ENCODE data around the gene SAMD15. TPM values are rescaled to one million over a fixed set of nuclear protein-coding genes. Genes with fewer than 3 reads are reported as not detected.

The SAMD15 gene
- total RNA-seq, 1 donor from 2014 or later, result 2.1 TPM

DNA sequence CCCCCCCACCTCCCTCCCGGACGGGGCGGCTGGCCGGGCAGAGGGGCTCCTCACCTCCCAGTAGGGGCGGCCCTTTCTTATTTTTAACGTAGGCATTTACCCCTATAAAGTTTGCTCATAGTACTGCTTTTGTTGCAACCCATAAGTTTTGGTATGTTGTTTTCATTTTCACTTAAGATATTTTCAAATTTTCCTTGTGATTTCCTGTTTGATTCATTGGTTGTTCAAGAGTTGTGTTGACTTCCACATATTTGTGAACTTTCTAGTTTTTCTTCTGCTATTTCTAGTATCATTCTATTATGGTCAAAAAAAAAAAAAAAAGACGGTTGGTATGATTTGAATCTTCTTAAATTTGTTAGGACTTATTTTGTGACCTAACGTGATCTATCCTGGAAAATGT, 39.7 kb downstream of the SAMD15 start:
- DNase-seq (ENCODE audit: low read depth), result no peak
- peaks cover 3% of the 10 kb centered on the region for H3K4me1 Mint-ChIP-seq (ENCODE audit: low read depth, unreplicated experiment)
- H2AFZ ChIP-seq (ENCODE audit: low read depth, low read length), result no peak overlapping the region
- no peak overlapping the region for H3K27ac ChIP-seq (ENCODE audit: low read depth, low read length)
- no peaks in the 10 kb centered on the region for H4K20me1 ChIP-seq (ENCODE audit: insufficient read depth, low read length)
- H3K4me1 ChIP-seq (ENCODE audit: insufficient read depth, low read length), result no peaks in the 10 kb centered on the region
- TF ChIP-seq EZH2 (IDR thresholded peaks at IDR 0.05; ENCODE audit: insufficient read depth, low read length), result no peak
- TF ChIP-seq, protein P1, sequence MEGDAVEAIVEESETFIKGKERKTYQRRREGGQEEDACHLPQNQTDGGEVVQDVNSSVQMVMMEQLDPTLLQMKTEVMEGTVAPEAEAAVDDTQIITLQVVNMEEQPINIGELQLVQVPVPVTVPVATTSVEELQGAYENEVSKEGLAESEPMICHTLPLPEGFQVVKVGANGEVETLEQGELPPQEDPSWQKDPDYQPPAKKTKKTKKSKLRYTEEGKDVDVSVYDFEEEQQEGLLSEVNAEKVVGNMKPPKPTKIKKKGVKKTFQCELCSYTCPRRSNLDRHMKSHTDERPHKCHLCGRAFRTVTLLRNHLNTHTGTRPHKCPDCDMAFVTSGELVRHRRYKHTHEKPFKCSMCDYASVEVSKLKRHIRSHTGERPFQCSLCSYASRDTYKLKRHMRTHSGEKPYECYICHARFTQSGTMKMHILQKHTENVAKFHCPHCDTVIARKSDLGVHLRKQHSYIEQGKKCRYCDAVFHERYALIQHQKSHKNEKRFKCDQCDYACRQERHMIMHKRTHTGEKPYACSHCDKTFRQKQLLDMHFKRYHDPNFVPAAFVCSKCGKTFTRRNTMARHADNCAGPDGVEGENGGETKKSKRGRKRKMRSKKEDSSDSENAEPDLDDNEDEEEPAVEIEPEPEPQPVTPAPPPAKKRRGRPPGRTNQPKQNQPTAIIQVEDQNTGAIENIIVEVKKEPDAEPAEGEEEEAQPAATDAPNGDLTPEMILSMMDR (IDR thresholded peaks at IDR 0.05; ENCODE audit: insufficient read depth, low read depth, low read length), result no peak
- H3K4me3 ChIP-seq (ENCODE audit: insufficient read depth, low read depth, low read length), result no peak overlapping the region
- no peak overlapping the region for H3K4me2 ChIP-seq (ENCODE audit: low read length)
- H3K27me3 Mint-ChIP-seq (ENCODE audit: low read depth, unreplicated experiment), result no peaks in the 10 kb centered on the region
- H3K36me3 Mint-ChIP-seq (ENCODE audit: low read depth, unreplicated experiment), result peaks cover 14% of the 10 kb centered on the region
- no peak overlapping the region for H3K4me3 Mint-ChIP-seq (ENCODE audit: unreplicated experiment)
- FAIRE-seq, result no peak
- H3K27ac Mint-ChIP-seq (ENCODE audit: unreplicated experiment), result no peak overlapping the region
- H3K9me3 ChIP-seq (ENCODE audit: insufficient read depth, low read depth, low read length), result no peaks in the 10 kb centered on the region
- H3K9me3 Mint-ChIP-seq (ENCODE audit: unreplicated experiment), result peaks cover 17% of the 10 kb centered on the region
- H3K36me3 ChIP-seq (ENCODE audit: insufficient read depth, low read length), result no peaks in the 10 kb centered on the region
- H3K9ac ChIP-seq (ENCODE audit: low read length), result no peak overlapping the region
- no peaks in the 10 kb centered on the region for H3K79me2 ChIP-seq (ENCODE audit: insufficient read depth, low read length)
- H3K27me3 ChIP-seq (ENCODE audit: insufficient read depth, low read length), result no peaks in the 10 kb centered on the region

GRCh38 chr14:77421201-77421600, 44.0 kb downstream of the SAMD15 start:
- H3K9me3 ChIP-seq (ENCODE audit: insufficient read depth, low read depth, low read length), result no peaks in the 10 kb centered on the region
- FAIRE-seq, result no peak
- no peaks in the 10 kb centered on the region for H4K20me1 ChIP-seq (ENCODE audit: insufficient read depth, low read length)
- Mint-ChIP-seq H3K4me3 (ENCODE audit: unreplicated experiment) (no peak overlapping the region), H3K4me1 (ENCODE audit: low read depth, unreplicated experiment) (peaks cover 6% of the 10 kb centered on the region), H3K9me3 (ENCODE audit: unreplicated experiment) (peaks cover 22% of the 10 kb centered on the region), H3K27ac (ENCODE audit: unreplicated experiment) (no peak overlapping the region), H3K27me3 (ENCODE audit: low read depth, unreplicated experiment) (no peaks in the 10 kb centered on the region), H3K36me3 (ENCODE audit: low read depth, unreplicated experiment) (peaks cover 28% of the 10 kb centered on the region)
- H3K4me1 ChIP-seq (ENCODE audit: insufficient read depth, low read length), result no peaks in the 10 kb centered on the region
- no peak for TF ChIP-seq EZH2 (IDR thresholded peaks at IDR 0.05; ENCODE audit: insufficient read depth, low read length)
- TF ChIP-seq, protein P1 (IDR thresholded peaks at IDR 0.05; ENCODE audit: insufficient read depth, low read depth, low read length), result no peak
- no peak overlapping the region for H3K4me3 ChIP-seq (ENCODE audit: insufficient read depth, low read depth, low read length)
- H3K9ac ChIP-seq (ENCODE audit: low read length), result no peak overlapping the region
- H3K27ac ChIP-seq (ENCODE audit: low read depth, low read length), result no peak overlapping the region
- no peak overlapping the region for H2AFZ ChIP-seq (ENCODE audit: low read depth, low read length)
- H3K79me2 ChIP-seq (ENCODE audit: insufficient read depth, low read length), result no peaks in the 10 kb centered on the region
- no peak for DNase-seq (ENCODE audit: low read depth)
- no peaks in the 10 kb centered on the region for H3K27me3 ChIP-seq (ENCODE audit: insufficient read depth, low read length)
- no peak overlapping the region for H3K4me2 ChIP-seq (ENCODE audit: low read length)
- peaks cover 17% of the 10 kb centered on the region for H3K36me3 ChIP-seq (ENCODE audit: insufficient read depth, low read length)

DNA sequence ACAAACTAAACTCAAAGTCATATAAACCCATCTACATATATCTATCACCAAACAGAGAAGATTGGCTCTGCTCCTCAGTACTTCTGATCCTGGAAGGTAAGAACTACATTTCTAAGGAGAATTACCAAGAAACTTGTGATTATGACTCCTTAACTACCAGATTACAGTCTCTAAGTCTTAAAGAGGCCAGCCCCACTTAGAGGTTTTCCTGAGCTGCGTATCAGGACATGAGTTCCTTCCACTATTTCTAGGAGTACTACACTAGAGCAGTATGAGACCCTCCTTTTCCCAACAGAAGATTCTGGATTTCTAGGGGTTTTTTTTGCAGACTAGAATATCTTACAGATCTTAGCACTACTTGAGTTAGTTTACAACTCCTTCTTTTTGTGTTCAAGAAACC, 46.2 kb downstream of the SAMD15 start, which contains the start of gene NOXRED1:
Gene NOXRED1 (minus strand): TSS at position 101 of the 400 bp plus-strand sequence. CDS start 634 bp downstream, outside the sequence.
- no peak for TF ChIP-seq EZH2 (IDR thresholded peaks at IDR 0.05; ENCODE audit: insufficient read depth, low read length)
- TF ChIP-seq, protein P1 (IDR thresholded peaks at IDR 0.05; ENCODE audit: insufficient read depth, low read depth, low read length), result no peak
- Mint-ChIP-seq H3K36me3 (ENCODE audit: low read depth, unreplicated experiment) (peaks cover 37% of the 10 kb centered on the region), H3K4me3 (ENCODE audit: unreplicated experiment) (no peak within 1 kb of the TSS), H3K4me1 (ENCODE audit: low read depth, unreplicated experiment) (peaks cover 6% of the 10 kb centered on the region), H3K27ac (ENCODE audit: unreplicated experiment) (no peak within 1 kb of the TSS), H3K9me3 (ENCODE audit: unreplicated experiment) (peaks cover 22% of the 10 kb centered on the region), H3K27me3 (ENCODE audit: low read depth, unreplicated experiment) (no peaks in the 10 kb centered on the region)
- Histone ChIP-seq H3K27me3 (ENCODE audit: insufficient read depth, low read length) (no peaks in the 10 kb centered on the region), H3K4me3 (ENCODE audit: insufficient read depth, low read depth, low read length) (no peak within 1 kb of the TSS), H3K79me2 (ENCODE audit: insufficient read depth, low read length) (no peaks in the 10 kb centered on the region), H4K20me1 (ENCODE audit: insufficient read depth, low read length) (no peaks in the 10 kb centered on the region), H3K27ac (ENCODE audit: low read depth, low read length) (no peak within 1 kb of the TSS), H3K4me1 (ENCODE audit: insufficient read depth, low read length) (no peaks in the 10 kb centered on the region), H3K9me3 (ENCODE audit: insufficient read depth, low read depth, low read length) (no peaks in the 10 kb centered on the region), H2AFZ (ENCODE audit: low read depth, low read length) (no peak within 1 kb of the TSS), H3K4me2 (ENCODE audit: low read length) (no peak within 1 kb of the TSS), H3K36me3 (ENCODE audit: insufficient read depth, low read length) (peaks cover 32% of the 10 kb centered on the region), H3K9ac (ENCODE audit: low read length) (no peak within 1 kb of the TSS)
- DNase-seq (ENCODE audit: low read depth) (no peak), FAIRE-seq (no peak)

Data from astrocyte (in vitro differentiated cells and primary cell).